Right ventricle myocardium superior (tissue), 1 donor: ENCODE measurements around the gene NFE2. TPM values are rescaled to one million over a fixed set of nuclear protein-coding genes. Genes with fewer than 3 reads are reported as not detected.
A peak's percentile ranks its signal among the peaks of the same experiment; 100 is the strongest.

ENCODE experiments used
- ATAC-seq: fragments of 200-7000 bp; cut with Tn5 transposase; one replicate; pipeline ENCODE4 v1.9.1; 2020; ENCODE audit warnings: mild to moderate bottlenecking; ENCODE audit not compliant: poor library complexity
- DNase-seq: peaks from one replicate; pipeline ENCODE4 v3.0.0-alpha.2; 2020
- intact Hi-C: fragments of 100-400 bp; cut with DNase I; formaldehyde crosslinking; loops from one replicate; pipeline ENCODE4 v1.11.2; 2022
- microRNA-seq: library from miRNA; unstranded; fragments of <30 nt; microRNA quantifications from one replicate; pipeline ENCODE4 v1.2.0, GENCODE V29; 2020
- total RNA-seq: library from RNA; stranded (reverse); fragmentation: NEBNext Ultra II Directional; extraction: Animal tissue kit (Norgen Biotek cat#: 25700); gene quantifications from one replicate; pipeline ENCODE4 v1.2.1, GENCODE V29; 2021
- donor health status: DM: no; HTN: yes; CAD: no; lungs with severe emphysema.

The NFE2 gene
- total RNA-seq, 1 donor from 2014 or later, result 0.40 TPM

- no peak for ATAC-seq
- intact Hi-C loops, result no loop called here
- DNase-seq, result no peak
These were observed 38.4 kb downstream of the NFE2 start for GRCh38 chr12:54262403-54262925.

GRCh38 chr12:54261815-54262402 lies 38.9 kb downstream of the NFE2 start:
- ATAC-seq, result no peak
- no peak for DNase-seq
- intact Hi-C loops, result no loop called here

GRCh38 chr12:54259194-54260011 lies 41.4 kb downstream of the NFE2 start:
- DNase-seq (peak; percentile 74), ATAC-seq (peak; percentile 93)
- intact Hi-C loops, result no loop called here

GRCh38 chr12:54258201-54258681 lies 42.6 kb downstream of the NFE2 start:
- ATAC-seq (no peak), DNase-seq (no peak)
- intact Hi-C loops, result no loop called here

GRCh38 chr12:54257332-54257731 lies 43.5 kb downstream of the NFE2 start:
- ATAC-seq, result no peak
- no peak for DNase-seq
- intact Hi-C loops, result no loop called here

GRCh38 chr12:54253240-54253639 lies 47.6 kb downstream of the NFE2 start:
- ATAC-seq, result no peak
- DNase-seq, result no peak
- intact Hi-C loops, result no loop called here

- ATAC-seq, result peak; percentile 45
- intact Hi-C loops, result no loop called here
- no peak for DNase-seq
These were observed 49.0 kb downstream of the NFE2 start for GRCh38 chr12:54251667-54252284.

GRCh38 chr12:54249489-54249888 lies 51.3 kb downstream of the NFE2 start:
- no peak for ATAC-seq
- intact Hi-C loops, result no loop called here

GRCh38 chr12:54246011-54246641 lies 54.7 kb downstream of the NFE2 start:
- intact Hi-C loops, result no loop called here
- ATAC-seq (peak; percentile 57), DNase-seq (no peak)

More at GRCh38 chr12:54249489-54249888, 51.3 kb downstream of the NFE2 start:
- DNase-seq, result no peak

Small RNA genes lying within 50 kb of the gene (microRNA-seq; reads per million reads assigned to microRNA genes)
- gene MIR148B, result 146 reads per million, percentile 57 among the genes with 10 or more reads in this experiment

Other genes with a start within 250 kb of the NFE2 start
- not detected for gene HOXC4, start 247.2 kb downstream of the NFE2 start, total RNA-seq
- 16.5 TPM for gene SMUG1, start 112.0 kb downstream of the NFE2 start, total RNA-seq
- gene CBX5, start 20.9 kb downstream of the NFE2 start, total RNA-seq, result 41.0 TPM
- gene HNRNPA1, start 20.3 kb downstream of the NFE2 start, total RNA-seq, result 389 TPM
- gene COPZ1, start 24.1 kb upstream of the NFE2 start, total RNA-seq, result 116 TPM
- gene GPR84, start 63.5 kb upstream of the NFE2 start, total RNA-seq, result not detected
- gene ZNF385A, start 83.7 kb upstream of the NFE2 start, total RNA-seq, result 10.7 TPM
- 51.6 TPM for gene ITGA5, start 118.3 kb upstream of the NFE2 start, total RNA-seq
- not detected for gene GTSF1, start 172.6 kb upstream of the NFE2 start, total RNA-seq
- 7.4 TPM for gene NCKAP1L, start 196.7 kb upstream of the NFE2 start, total RNA-seq
- 2.4 TPM for gene PDE1B, start 248.6 kb upstream of the NFE2 start, total RNA-seq